GM23338 (cell line): ENCODE results near the gene MEPE. TPM values are rescaled to one million over a fixed set of nuclear protein-coding genes. Genes with fewer than 3 reads are reported as not detected.

Experiments
- ATAC-seq: fragments of 200-7000 bp; cut with Tn5 transposase; 3 replicates; pipeline ENCODE4 v1.9.1; 2020
- DNase-seq: peaks from one replicate; pipeline ENCODE4 v3.0.0-alpha.2; 2015; ENCODE audit warnings: low spot score
- H2AFZ ChIP-seq: fragments of 200-600 bp; sonication (generic); 2 replicates; pipeline ENCODE4 v1.8.0; 2016; ENCODE audit warnings: antibody characterized with exemption, mild to moderate bottlenecking, moderate library complexity
- H3F3A ChIP-seq: fragments of 200-600 bp; sonication (generic); replicated peaks from 2 replicates; pipeline ENCODE4 v1.8.0; 2017; ENCODE audit warnings: antibody characterized with exemption, mixed run types, low read depth
- H3K27ac ChIP-seq: fragments of 200-600 bp; sonication (generic); 2 replicates; pipeline ENCODE4 v1.6.1; 2016; ENCODE audit warnings: low read depth
- H3K27me3 ChIP-seq: fragments of 200-600 bp; sonication (generic); 2 replicates; pipeline ENCODE4 v1.8.0; 2016; ENCODE audit warnings: mild to moderate bottlenecking, mixed run types, moderate library complexity; ENCODE audit not compliant: insufficient read depth
- H3K36me3 ChIP-seq: fragments of 200-600 bp; sonication (generic); 2 replicates; pipeline ENCODE4 v1.8.0; 2016; ENCODE audit warnings: mild to moderate bottlenecking; ENCODE audit not compliant: insufficient read depth
- H3K4me1 ChIP-seq: fragments of 200-600 bp; sonication (generic); 2 replicates; pipeline ENCODE4 v1.8.0; 2016; ENCODE audit warnings: mild to moderate bottlenecking, moderate library complexity; ENCODE audit not compliant: insufficient read depth
- H3K4me2 ChIP-seq: fragments of 200-600 bp; sonication (generic); 2 replicates; pipeline ENCODE4 v1.7.1; 2017; ENCODE audit warnings: mixed run types
- H3K4me3 ChIP-seq: fragments of 200-600 bp; sonication (generic); 2 replicates; pipeline ENCODE4 v1.6.1; 2016; ENCODE audit warnings: mixed run types
- H3K79me2 ChIP-seq: fragments of 200-600 bp; sonication (generic); replicated peaks from 2 replicates; pipeline ENCODE4 v1.8.0; 2017; ENCODE audit warnings: mild to moderate bottlenecking; ENCODE audit not compliant: insufficient read depth
- H3K9me2 ChIP-seq: fragments of 200-600 bp; sonication (generic); 2 replicates; pipeline ENCODE4 v1.8.0; 2017; ENCODE audit not compliant: insufficient read depth
- H4K20me1 ChIP-seq: fragments of 200-600 bp; sonication (generic); replicated peaks from 2 replicates; pipeline ENCODE4 v1.8.0; 2017; ENCODE audit warnings: mild to moderate bottlenecking; ENCODE audit not compliant: insufficient read depth
- H3K27ac Mint-ChIP-seq: 2 replicates; pipeline ENCODE4 v1.8.0; 2020; ENCODE audit warnings: inconsistent platforms, mild to moderate bottlenecking, moderate library complexity, mixed read lengths
- H3K27me3 Mint-ChIP-seq: 3 replicates; pipeline ENCODE4 v1.8.0; 2022; ENCODE audit warnings: low read depth, mild to moderate bottlenecking, moderate library complexity, mixed read lengths, inconsistent platforms; ENCODE audit not compliant: insufficient read depth, poor library complexity
- H3K36me3 Mint-ChIP-seq: 3 replicates; pipeline ENCODE4 v1.8.0; 2021; ENCODE audit warnings: low read depth, mild to moderate bottlenecking, inconsistent platforms, moderate library complexity, mixed read lengths
- H3K4me1 Mint-ChIP-seq: 3 replicates; pipeline ENCODE4 v1.8.0; 2020; ENCODE audit warnings: mild to moderate bottlenecking, inconsistent platforms, mixed read lengths
- H3K4me3 Mint-ChIP-seq: 3 replicates; pipeline ENCODE4 v1.8.0; 2021; ENCODE audit warnings: moderate library complexity, mild to moderate bottlenecking, inconsistent platforms, mixed read lengths
- H3K9me3 Mint-ChIP-seq: 3 replicates; pipeline ENCODE4 v1.8.0; 2020; ENCODE audit warnings: moderate library complexity, mild to moderate bottlenecking, inconsistent platforms, mixed read lengths
- CREB1 ChIP-seq: fragments of 250-450 bp; sonication (Bioruptor Pico); IDR thresholded peaks from 2 replicates; pipeline ENCODE4 v1.5.0; 2020; ENCODE audit warnings: low read depth, mild to moderate bottlenecking, moderate library complexity
- EZH2phosphoT487 ChIP-seq: fragments of 200-600 bp; sonication (generic); IDR thresholded peaks from one replicate; pipeline ENCODE4 v1.8.1; 2018; ENCODE audit warnings: antibody characterized with exemption; ENCODE audit not compliant: unreplicated experiment
- JUNB ChIP-seq: IDR thresholded peaks from one replicate; pipeline ENCODE4 v1.6.1; 2016; ENCODE audit warnings: antibody characterized with exemption; ENCODE audit not compliant: unreplicated experiment
- NANOG ChIP-seq: IDR thresholded peaks from 2 replicates; pipeline ENCODE4 v1.6.1; 2016; ENCODE audit warnings: antibody characterized with exemption, borderline replicate concordance
- REST ChIP-seq: IDR thresholded peaks from one replicate; pipeline ENCODE4 v1.6.1; 2018; ENCODE audit warnings: antibody characterized with exemption; ENCODE audit not compliant: unreplicated experiment
- ZNF331 ChIP-seq: fragments of 250-450 bp; sonication (Bioruptor Pico); IDR thresholded peaks from 2 replicates; pipeline ENCODE4 v1.5.0; 2020; ENCODE audit warnings: low read depth, mild to moderate bottlenecking, moderate library complexity
- polyA plus RNA-seq: library from polyadenylated mRNA; unstranded; fragments of >200 nt; fragmentation: Nextera tagmentation; extraction: Ambion mirVana; gene quantifications from 2 replicates; pipeline ENCODE4 v1.2.1, GENCODE V29; 2016
- total RNA-seq: library from RNA; depleted of rRNA; stranded (reverse); fragments of >200 nt; shearing (Covaris generic); gene quantifications from 2 replicates; pipeline ENCODE4 v1.2.3, GENCODE V29; 2014
- TF ChIP-seq, protein P1 (sequence below), 2 experiments: fragments of 200-600 bp in 1 of 2; sonication (generic) in 1 of 2; conservative IDR thresholded peaks; 2 replicates each; pipeline versions ENCODE4 v1.5.1 to v1.6.1; 2016 to 2017; ENCODE audit warnings: antibody characterized with exemption in 2 of 2, low read depth in 2 of 2, mild to moderate bottlenecking in 2 of 2, moderate library complexity in 1 of 2
- TF ChIP-seq, protein P2 (sequence below): IDR thresholded peaks from 2 replicates; pipeline ENCODE4 v1.6.1; 2016; ENCODE audit warnings: antibody characterized with exemption

The MEPE gene
- total and polyA plus RNA-seq, 2 experiments from 2014 or later: not detected

DNA sequence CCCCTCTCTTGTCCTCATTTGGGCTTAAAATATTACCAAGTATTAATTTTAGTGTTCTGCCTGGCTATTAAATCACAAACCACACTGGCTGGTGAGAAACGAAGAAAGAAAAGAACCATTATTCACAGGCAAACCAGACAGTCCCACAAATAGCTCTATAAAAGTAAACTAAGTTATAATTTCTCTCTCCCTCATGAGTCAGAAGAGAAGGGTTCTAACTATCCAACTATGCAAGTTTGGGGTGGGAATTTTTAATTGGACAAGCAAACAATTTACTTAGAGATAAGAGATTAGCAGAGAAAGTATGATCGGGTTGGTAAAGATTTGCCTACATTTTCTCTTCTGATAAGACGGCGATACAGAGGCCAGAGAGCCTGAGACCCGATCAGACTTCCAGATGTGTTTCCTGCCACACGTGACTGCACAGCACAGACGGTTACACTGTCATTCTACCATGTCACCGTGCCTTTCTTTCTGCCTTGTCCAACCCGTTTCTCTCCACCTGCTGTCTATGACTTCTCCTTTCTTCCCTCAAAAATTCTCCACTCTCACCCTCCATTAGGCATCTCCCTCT, 52.3 kb downstream of the MEPE start:
- no peak overlapping the region for H3K27ac Mint-ChIP-seq
- Histone ChIP-seq H3K4me2 (no peak overlapping the region), H3K79me2 (no peaks in the 10 kb centered on the region), H4K20me1 (no peaks in the 10 kb centered on the region), H3K9me2 (no peaks in the 10 kb centered on the region), H3K36me3 (peaks cover 8% of the 10 kb centered on the region), H3K4me3 (no peak overlapping the region), H3K27me3 (no peaks in the 10 kb centered on the region), H2AFZ (no peak overlapping the region), H3K4me1 (no peaks in the 10 kb centered on the region), H3F3A (no peaks in the 10 kb centered on the region), H3K27ac (no peak overlapping the region)
- ATAC-seq (no peak), DNase-seq (no peak)
- TF ChIP-seq EZH2phosphoT487: no peak
- no peak for TF ChIP-seq REST
- TF ChIP-seq ZNF331 (CRISPR knock-in tag): no peak
- TF ChIP-seq CREB1 (CRISPR knock-in tag): no peak
- no peak for TF ChIP-seq JUNB
- TF ChIP-seq, protein P1, sequence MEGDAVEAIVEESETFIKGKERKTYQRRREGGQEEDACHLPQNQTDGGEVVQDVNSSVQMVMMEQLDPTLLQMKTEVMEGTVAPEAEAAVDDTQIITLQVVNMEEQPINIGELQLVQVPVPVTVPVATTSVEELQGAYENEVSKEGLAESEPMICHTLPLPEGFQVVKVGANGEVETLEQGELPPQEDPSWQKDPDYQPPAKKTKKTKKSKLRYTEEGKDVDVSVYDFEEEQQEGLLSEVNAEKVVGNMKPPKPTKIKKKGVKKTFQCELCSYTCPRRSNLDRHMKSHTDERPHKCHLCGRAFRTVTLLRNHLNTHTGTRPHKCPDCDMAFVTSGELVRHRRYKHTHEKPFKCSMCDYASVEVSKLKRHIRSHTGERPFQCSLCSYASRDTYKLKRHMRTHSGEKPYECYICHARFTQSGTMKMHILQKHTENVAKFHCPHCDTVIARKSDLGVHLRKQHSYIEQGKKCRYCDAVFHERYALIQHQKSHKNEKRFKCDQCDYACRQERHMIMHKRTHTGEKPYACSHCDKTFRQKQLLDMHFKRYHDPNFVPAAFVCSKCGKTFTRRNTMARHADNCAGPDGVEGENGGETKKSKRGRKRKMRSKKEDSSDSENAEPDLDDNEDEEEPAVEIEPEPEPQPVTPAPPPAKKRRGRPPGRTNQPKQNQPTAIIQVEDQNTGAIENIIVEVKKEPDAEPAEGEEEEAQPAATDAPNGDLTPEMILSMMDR (conservative IDR thresholded peaks at IDR 0.05; ENCODE audit: low read depth in 2 of 2): no peak
- H3K9me3 Mint-ChIP-seq: peaks cover 22% of the 10 kb centered on the region
- H3K4me3 Mint-ChIP-seq: no peak overlapping the region
- peaks cover 27% of the 10 kb centered on the region for H3K36me3 Mint-ChIP-seq
- no peaks in the 10 kb centered on the region; the same call in 2 of the 3 replicates for H3K4me1 Mint-ChIP-seq
- H3K27me3 Mint-ChIP-seq: peaks cover 2% of the 10 kb centered on the region

GRCh38 chr4:87886083-87886482, 53.3 kb downstream of the MEPE start:
- Mint-ChIP-seq H3K9me3 (peaks cover 31% of the 10 kb centered on the region), H3K27ac (no peak overlapping the region), H3K4me3 (no peak overlapping the region)
- TF ChIP-seq NANOG (no peak), ZNF331 (CRISPR knock-in tag) (no peak), CREB1 (CRISPR knock-in tag) (no peak)
- TF ChIP-seq, protein P2, sequence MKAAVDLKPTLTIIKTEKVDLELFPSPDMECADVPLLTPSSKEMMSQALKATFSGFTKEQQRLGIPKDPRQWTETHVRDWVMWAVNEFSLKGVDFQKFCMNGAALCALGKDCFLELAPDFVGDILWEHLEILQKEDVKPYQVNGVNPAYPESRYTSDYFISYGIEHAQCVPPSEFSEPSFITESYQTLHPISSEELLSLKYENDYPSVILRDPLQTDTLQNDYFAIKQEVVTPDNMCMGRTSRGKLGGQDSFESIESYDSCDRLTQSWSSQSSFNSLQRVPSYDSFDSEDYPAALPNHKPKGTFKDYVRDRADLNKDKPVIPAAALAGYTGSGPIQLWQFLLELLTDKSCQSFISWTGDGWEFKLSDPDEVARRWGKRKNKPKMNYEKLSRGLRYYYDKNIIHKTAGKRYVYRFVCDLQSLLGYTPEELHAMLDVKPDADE: no peak
- TF ChIP-seq, protein P1 (conservative IDR thresholded peaks at IDR 0.05; ENCODE audit: low read depth in 2 of 2): no peak

More at GRCh38 chr4:87886083-87886482, 53.3 kb downstream of the MEPE start:
- Histone ChIP-seq H4K20me1 (no peaks in the 10 kb centered on the region), H2AFZ (no peak overlapping the region), H3K27me3 (no peaks in the 10 kb centered on the region), H3K79me2 (no peaks in the 10 kb centered on the region), H3F3A (no peaks in the 10 kb centered on the region), H3K27ac (no peak overlapping the region), H3K4me2 (no peak overlapping the region), H3K36me3 (peaks cover 13% of the 10 kb centered on the region), H3K4me1 (no peaks in the 10 kb centered on the region), H3K4me3 (no peak overlapping the region), H3K9me2 (no peaks in the 10 kb centered on the region)
- Mint-ChIP-seq H3K27me3 (peaks cover 2% of the 10 kb centered on the region), H3K36me3 (peaks cover 37% of the 10 kb centered on the region), H3K4me1 (no peaks in the 10 kb centered on the region; the same call in 2 of the 3 replicates)
- DNase-seq (no peak), ATAC-seq (no peak)
